ENCODE measurements around the gene TENT4A. TPM values are rescaled to one million over a fixed set of nuclear protein-coding genes. Genes with fewer than 3 reads are reported as not detected.

Gene TENT4A
- total and polyA plus RNA-seq, 2 experiments from 2014 or later: 6.8 to 14.1 TPM

DNA sequence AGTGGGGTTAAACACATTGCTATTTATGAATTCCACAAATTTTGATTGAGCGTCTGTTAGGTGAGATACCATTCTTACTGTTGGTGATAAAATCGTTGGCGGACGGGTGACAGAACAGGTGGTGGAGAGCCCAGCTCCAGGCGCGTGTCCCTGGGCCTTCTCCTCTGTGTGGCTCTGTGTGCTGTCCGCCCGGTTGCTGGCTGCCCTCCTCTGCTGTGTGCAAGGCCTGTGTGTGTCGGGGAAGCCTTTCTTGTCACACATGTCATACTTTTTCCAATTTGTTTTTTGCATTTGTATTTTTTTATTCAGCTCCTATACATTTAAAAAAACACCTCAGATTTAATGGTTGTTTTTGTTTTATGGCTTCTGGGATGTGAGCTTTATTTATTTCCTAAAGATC is 33.9 kb downstream of the TENT4A start:
- Histone ChIP-seq H3K4me3 (no peak overlapping the region), H3K79me2 (peaks cover 33% of the 10 kb centered on the region), H2AFZ (no peak overlapping the region), H3K27me3 (no peaks in the 10 kb centered on the region), H3K27ac (no peak overlapping the region), H3K36me3 (replicated peaks; ENCODE audit: insufficient read depth, low read depth) (no peaks in the 10 kb centered on the region), H3K9me3 (ENCODE audit: low read depth) (no peaks in the 10 kb centered on the region), H3K4me1 (ENCODE audit: insufficient read depth) (no peaks in the 10 kb centered on the region), H4K20me1 (ENCODE audit: insufficient read depth, poor library complexity, severe bottlenecking) (peaks cover 12% of the 10 kb centered on the region), H3K4me2 (no peak overlapping the region), H3K9me2 (replicated peaks; ENCODE audit: insufficient read depth) (no peaks in the 10 kb centered on the region)
- TF ChIP-seq EZH2 (IDR thresholded peaks at IDR 0.05; ENCODE audit: borderline replicate concordance) (no peak), EZH2phosphoT487 (IDR thresholded peaks at IDR 0.05; ENCODE audit: low read depth, severe bottlenecking, unreplicated experiment) (no peak)
- TF ChIP-seq, protein P1, sequence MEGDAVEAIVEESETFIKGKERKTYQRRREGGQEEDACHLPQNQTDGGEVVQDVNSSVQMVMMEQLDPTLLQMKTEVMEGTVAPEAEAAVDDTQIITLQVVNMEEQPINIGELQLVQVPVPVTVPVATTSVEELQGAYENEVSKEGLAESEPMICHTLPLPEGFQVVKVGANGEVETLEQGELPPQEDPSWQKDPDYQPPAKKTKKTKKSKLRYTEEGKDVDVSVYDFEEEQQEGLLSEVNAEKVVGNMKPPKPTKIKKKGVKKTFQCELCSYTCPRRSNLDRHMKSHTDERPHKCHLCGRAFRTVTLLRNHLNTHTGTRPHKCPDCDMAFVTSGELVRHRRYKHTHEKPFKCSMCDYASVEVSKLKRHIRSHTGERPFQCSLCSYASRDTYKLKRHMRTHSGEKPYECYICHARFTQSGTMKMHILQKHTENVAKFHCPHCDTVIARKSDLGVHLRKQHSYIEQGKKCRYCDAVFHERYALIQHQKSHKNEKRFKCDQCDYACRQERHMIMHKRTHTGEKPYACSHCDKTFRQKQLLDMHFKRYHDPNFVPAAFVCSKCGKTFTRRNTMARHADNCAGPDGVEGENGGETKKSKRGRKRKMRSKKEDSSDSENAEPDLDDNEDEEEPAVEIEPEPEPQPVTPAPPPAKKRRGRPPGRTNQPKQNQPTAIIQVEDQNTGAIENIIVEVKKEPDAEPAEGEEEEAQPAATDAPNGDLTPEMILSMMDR (IDR thresholded peaks at IDR 0.05; ENCODE audit: poor library complexity): no peak
- WGBS (ENCODE audit: low lambda C conversion rate, missing lambda C conversion rate): 86% methylated on average over 9 of the region's 9 CpGs
- DNase-seq (ENCODE audit: low spot score): no peak

DNA sequence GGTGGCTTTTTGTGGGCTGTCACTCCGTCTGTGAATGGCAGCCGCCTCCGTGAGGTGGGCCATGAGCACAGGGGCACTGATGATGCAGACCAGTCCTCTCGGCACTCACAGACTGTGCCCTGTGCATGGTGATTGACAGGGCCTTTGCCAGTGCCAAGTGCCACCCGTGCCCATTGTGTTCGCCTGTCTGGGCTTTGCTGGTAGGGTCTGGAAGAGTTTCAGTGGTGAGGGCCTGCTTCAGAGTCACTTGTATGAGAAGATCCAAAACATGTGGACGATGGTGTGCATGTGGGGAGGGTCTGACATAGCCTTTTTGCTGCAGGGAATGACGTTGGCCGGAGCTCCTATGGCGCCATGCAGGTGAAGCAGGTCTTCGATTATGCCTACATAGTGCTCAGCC is 34.9 kb downstream of the TENT4A start:
- Histone ChIP-seq H3K4me3 (no peak overlapping the region), H3K9me2 (replicated peaks; ENCODE audit: insufficient read depth) (no peaks in the 10 kb centered on the region), H3K27ac (no peak overlapping the region), H3K79me2 (peaks cover 33% of the 10 kb centered on the region), H4K20me1 (ENCODE audit: insufficient read depth, poor library complexity, severe bottlenecking) (peaks cover 12% of the 10 kb centered on the region), H3K27me3 (no peaks in the 10 kb centered on the region), H3K9me3 (ENCODE audit: low read depth) (no peaks in the 10 kb centered on the region), H3K4me2 (no peak overlapping the region), H3K4me1 (ENCODE audit: insufficient read depth) (no peaks in the 10 kb centered on the region), H2AFZ (no peak overlapping the region), H3K36me3 (replicated peaks; ENCODE audit: insufficient read depth, low read depth) (no peaks in the 10 kb centered on the region)
- 96% methylated on average over 11 of the region's 11 CpGs for WGBS (ENCODE audit: low lambda C conversion rate, missing lambda C conversion rate)
- TF ChIP-seq EZH2 (IDR thresholded peaks at IDR 0.05; ENCODE audit: borderline replicate concordance) (no peak), EZH2phosphoT487 (IDR thresholded peaks at IDR 0.05; ENCODE audit: low read depth, severe bottlenecking, unreplicated experiment) (no peak)
- TF ChIP-seq, protein P1 (IDR thresholded peaks at IDR 0.05; ENCODE audit: poor library complexity): no peak
- no peak for DNase-seq (ENCODE audit: low spot score)

DNA sequence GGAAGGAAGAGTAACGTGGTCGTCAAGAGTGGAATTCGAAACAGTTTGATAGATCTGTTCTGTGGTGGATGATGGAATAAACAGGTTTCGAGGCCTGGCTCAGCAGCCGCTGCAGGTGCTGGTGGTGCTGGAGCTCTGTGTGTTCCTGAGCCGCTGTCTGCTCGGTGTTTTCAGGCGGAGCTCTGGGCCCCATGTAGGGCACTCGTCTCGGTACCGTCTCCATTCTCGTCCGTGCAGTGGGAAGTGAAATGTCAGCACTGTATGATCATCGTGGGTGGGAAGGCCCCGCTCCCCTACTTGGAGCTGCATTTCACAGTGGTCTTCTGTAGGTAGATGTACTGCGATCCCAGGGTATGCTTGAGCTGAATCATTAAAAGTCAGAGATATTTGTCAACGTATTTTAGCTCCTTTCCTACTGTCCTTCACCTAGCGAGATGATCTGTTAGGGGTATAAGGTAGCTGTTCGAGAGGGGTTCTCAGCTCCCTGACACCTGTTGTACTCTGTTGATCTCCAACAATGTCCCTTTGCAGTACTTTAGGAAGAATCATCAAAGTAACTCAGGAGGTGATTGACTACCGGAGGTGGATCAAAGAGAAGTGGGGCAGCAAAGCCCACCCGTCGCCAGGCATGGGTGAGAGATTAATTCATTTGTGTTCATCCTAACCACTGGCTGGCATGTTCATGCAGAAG is 35.9 kb downstream of the TENT4A start:
- Histone ChIP-seq H3K4me2 (no peak overlapping the region), H3K79me2 (peaks cover 33% of the 10 kb centered on the region), H3K36me3 (replicated peaks; ENCODE audit: insufficient read depth, low read depth) (no peaks in the 10 kb centered on the region), H3K9me3 (ENCODE audit: low read depth) (no peaks in the 10 kb centered on the region), H3K27ac (no peak overlapping the region), H3K9me2 (replicated peaks; ENCODE audit: insufficient read depth) (no peaks in the 10 kb centered on the region), H3K4me3 (no peak overlapping the region), H3K4me1 (ENCODE audit: insufficient read depth) (no peaks in the 10 kb centered on the region), H4K20me1 (ENCODE audit: insufficient read depth, poor library complexity, severe bottlenecking) (peaks cover 12% of the 10 kb centered on the region), H3K27me3 (no peaks in the 10 kb centered on the region), H2AFZ (no peak overlapping the region)
- no peak for DNase-seq (ENCODE audit: low spot score)
- WGBS (ENCODE audit: low lambda C conversion rate, missing lambda C conversion rate): 96% methylated on average over 22 of the region's 22 CpGs
- TF ChIP-seq EZH2phosphoT487 (IDR thresholded peaks at IDR 0.05; ENCODE audit: low read depth, severe bottlenecking, unreplicated experiment): no peak
- no peak for TF ChIP-seq EZH2 (IDR thresholded peaks at IDR 0.05; ENCODE audit: borderline replicate concordance)
- TF ChIP-seq, protein P1 (IDR thresholded peaks at IDR 0.05; ENCODE audit: poor library complexity): no peak

All from hepatocyte (in vitro differentiated cells).